ENCODE results near the gene CDH13.

- TF ChIP-seq CTCF (conservative IDR thresholded peaks at IDR 0.05; ENCODE audit: low read length) (no peak), EZH2phosphoT487 (IDR thresholded peaks at IDR 0.05; ENCODE audit: borderline replicate concordance, low read depth, low read length) (no peak)
These were observed 680.3 kb downstream of the CDH13 start for GRCh38 chr16:83306961-83307593.

All from OCI-LY7 (cell line).